ENCODE measurements around the gene PI16.
A peak's percentile ranks its signal among the peaks of the same experiment; 100 is the strongest.
"Not testable (repeated sequence)": the region's sequence is repeated elsewhere in the genome, so short reads cannot be mapped to it uniquely, and the experiment has no call there.

Gene PI16

DNA sequence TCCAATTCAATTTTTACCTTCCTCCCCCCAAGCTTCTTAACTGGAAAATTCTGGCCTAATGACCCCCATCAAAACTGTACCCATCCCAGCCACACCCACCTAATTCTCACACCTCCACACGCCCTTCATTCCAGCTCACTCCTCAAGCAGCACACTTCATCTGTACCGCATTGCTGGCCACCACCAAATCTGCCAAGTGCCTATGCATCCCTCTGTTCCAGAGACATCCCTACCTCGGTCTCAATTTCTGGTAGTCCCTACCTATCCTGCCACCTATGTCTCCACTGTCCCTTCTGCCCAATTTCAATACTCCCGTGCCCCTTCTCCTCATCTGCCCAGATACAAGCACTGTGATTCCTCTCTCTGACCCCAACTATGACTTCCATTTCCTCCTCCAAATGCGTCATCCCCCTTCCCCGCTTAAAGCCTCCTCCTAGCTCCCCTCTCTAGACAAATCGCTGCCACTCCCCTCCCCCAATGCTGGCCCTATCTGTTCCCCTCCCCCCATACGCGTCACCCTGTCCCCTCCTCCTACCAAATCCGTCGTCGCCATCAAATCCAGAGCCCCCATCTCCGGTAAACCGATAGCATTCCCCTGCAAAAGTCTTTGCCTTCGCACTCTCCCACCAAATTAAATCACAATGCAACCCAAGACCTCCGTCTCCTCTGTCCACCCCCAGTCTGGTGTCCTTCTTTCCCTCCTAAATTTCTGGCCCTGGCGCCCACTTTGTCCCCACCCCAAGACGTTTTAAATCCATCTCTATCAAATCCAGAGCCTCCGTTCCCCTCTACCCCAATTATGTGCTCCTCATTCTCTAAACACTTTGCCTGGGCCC, 30.3 kb downstream of the PI16 start:
- Histone ChIP-seq H3K27me3 (replicated peaks) (no peaks in the 10 kb centered on the region), H3K4me3 (ENCODE audit: low read depth, low read length) (peak overlapping the region; percentile 98), H3K36me3 (replicated peaks) (peaks cover 13% of the 10 kb centered on the region), H3K27ac (peak overlapping the region; percentile 97)
- TF ChIP-seq CTCF (IDR thresholded peaks at IDR 0.05; ENCODE audit: low read depth, low read length, missing control alignments), result no peak
- DNase-seq, result peak; percentile 64
- in situ Hi-C loops (cut with HindIII; ENCODE audit: low pct_ligation_motif_present, low sequenced_read_pairs), result no loop called here

GRCh38 chr6:36985417-36985807, 30.9 kb downstream of the PI16 start:
- no peak for TF ChIP-seq CTCF (IDR thresholded peaks at IDR 0.05; ENCODE audit: low read depth, low read length, missing control alignments)
- peak overlapping the region; percentile 97 for H3K27ac ChIP-seq
- no peaks in the 10 kb centered on the region for H3K27me3 ChIP-seq (replicated peaks)
- H3K36me3 ChIP-seq (replicated peaks), result peaks cover 12% of the 10 kb centered on the region
- H3K4me3 ChIP-seq (ENCODE audit: low read depth, low read length), result peak overlapping the region; percentile 98
- no peak for DNase-seq
- in situ Hi-C loops (cut with HindIII; ENCODE audit: low pct_ligation_motif_present, low sequenced_read_pairs), result no loop called here

GRCh38 chr6:36985808-36986703, 31.5 kb downstream of the PI16 start, which contains the start of gene MTCH1:
Gene MTCH1, minus strand, starts transcription at chr6:36986196. Its CDS starts 23 bp downstream, at chr6:36986173.
- peak; percentile 72 for DNase-seq
- in situ Hi-C loops (cut with HindIII; ENCODE audit: low pct_ligation_motif_present, low sequenced_read_pairs), result no loop called here

DNA sequence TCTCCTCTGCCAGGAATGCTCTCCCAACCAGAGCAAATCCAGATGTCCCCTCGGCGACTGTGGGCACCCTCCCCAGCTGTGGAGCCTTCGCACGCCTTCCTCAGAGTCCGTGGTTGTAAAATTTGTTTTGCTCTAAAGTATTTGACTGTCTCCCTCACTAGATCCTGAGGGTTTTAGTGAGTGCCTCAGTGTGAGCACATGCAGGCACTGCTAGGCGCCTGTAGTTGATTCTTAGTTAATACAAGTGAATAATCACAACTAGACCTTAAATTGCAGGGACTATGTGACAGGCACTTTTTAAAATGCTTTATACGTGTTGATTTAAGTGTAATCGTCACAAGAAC, 32.1 kb downstream of the PI16 start:
- Histone ChIP-seq H3K4me3 (ENCODE audit: low read depth, low read length) (peak overlapping the region; percentile 71), H3K36me3 (replicated peaks) (peaks cover 6% of the 10 kb centered on the region), H3K27me3 (replicated peaks) (peaks cover 2% of the 10 kb centered on the region), H3K27ac (peak overlapping the region; percentile 97)
- in situ Hi-C loops (cut with HindIII; ENCODE audit: low pct_ligation_motif_present, low sequenced_read_pairs), result no loop called here
- DNase-seq, result no peak
- TF ChIP-seq CTCF (IDR thresholded peaks at IDR 0.05; ENCODE audit: low read depth, low read length, missing control alignments), result no peak

More at GRCh38 chr6:36985808-36986703, 31.5 kb downstream of the PI16 start, which contains the start of gene MTCH1:
- no peak for TF ChIP-seq CTCF (IDR thresholded peaks at IDR 0.05; ENCODE audit: low read depth, low read length, missing control alignments)
- H3K27ac ChIP-seq, result peak within 1 kb of the TSS; percentile 97
- H3K4me3 ChIP-seq (ENCODE audit: low read depth, low read length), result peak within 1 kb of the TSS; percentile 98
- peaks cover 8% of the 10 kb centered on the region for H3K36me3 ChIP-seq (replicated peaks)
- peaks cover 2% of the 10 kb centered on the region for H3K27me3 ChIP-seq (replicated peaks)

GRCh38 chr6:36989264-36989663, 34.7 kb downstream of the PI16 start:
- Histone ChIP-seq H3K27ac (no peak overlapping the region), H3K36me3 (replicated peaks) (peaks cover 3% of the 10 kb centered on the region), H3K27me3 (replicated peaks) (peaks cover 2% of the 10 kb centered on the region), H3K4me3 (ENCODE audit: low read depth, low read length) (no peak overlapping the region)
- no peak for TF ChIP-seq CTCF (IDR thresholded peaks at IDR 0.05; ENCODE audit: low read depth, low read length, missing control alignments)
- no peak for DNase-seq
- in situ Hi-C loops (cut with HindIII; ENCODE audit: low pct_ligation_motif_present, low sequenced_read_pairs), result no loop called here

DNA sequence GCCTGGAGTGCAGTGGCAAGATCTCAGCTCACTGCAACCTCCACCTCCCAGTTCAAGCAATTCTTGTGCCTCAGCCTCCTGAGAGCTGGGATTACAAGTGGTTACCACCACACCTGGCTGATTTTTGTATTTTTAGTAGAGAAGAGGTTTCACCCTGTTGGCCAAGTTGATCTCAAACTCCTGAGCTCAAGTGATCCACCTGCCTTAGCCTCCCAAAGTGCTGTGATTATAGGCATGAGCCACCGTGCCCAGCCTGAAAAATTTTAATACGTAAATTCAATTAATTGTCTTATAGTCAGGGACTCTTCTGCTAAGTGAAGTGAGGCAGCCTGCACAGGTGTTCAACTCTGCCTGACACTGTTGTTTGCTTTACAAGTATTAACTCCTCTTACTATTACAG, 35.9 kb downstream of the PI16 start:
- H3K27ac ChIP-seq; DNase-seq; H3K27me3 ChIP-seq (replicated peaks); H3K36me3 ChIP-seq (replicated peaks); H3K4me3 ChIP-seq (ENCODE audit: low read depth, low read length); in situ Hi-C loops (cut with HindIII; ENCODE audit: low pct_ligation_motif_present, low sequenced_read_pairs): not testable (repeated sequence)

Data from brain microvascular endothelial cell (primary cell).